Central memory CD4-positive, alpha-beta T cell (primary cell): ENCODE results near the gene SLC47A1.
"Not testable (repeated sequence)": the region's sequence is repeated elsewhere in the genome, so short reads cannot be mapped to it uniquely, and the experiment has no call there.

Experiments used
- DNase-seq: peaks from one replicate; pipeline ENCODE4 v3.0.0; 2022

SLC47A1 gene

DNA sequence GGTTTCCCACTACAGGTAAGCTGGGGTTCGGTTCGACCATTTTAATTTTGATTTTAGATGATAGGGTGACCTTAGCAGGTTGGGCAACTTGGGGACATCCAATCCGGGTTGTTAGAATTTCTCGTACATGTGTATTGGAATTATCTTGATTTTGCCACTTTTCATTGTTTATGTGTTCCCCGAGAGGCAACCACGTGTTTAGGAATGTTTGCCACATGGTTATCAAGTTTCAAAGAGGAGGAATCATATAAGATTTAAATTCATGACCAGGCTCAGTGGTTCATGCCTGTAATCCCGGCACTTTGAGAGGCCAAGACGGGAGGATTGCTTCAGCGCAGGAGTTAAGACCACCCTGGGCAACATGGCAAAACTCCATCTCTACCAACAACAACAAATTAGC is 10.0 kb upstream of the SLC47A1 start:
- DNase-seq, result no peak

- not testable (repeated sequence) for DNase-seq
Observed at GRCh38 chr17:19526950-19527349, 6.7 kb upstream of the SLC47A1 start.

- DNase-seq, result no peak
Observed at GRCh38 chr17:19531780-19532501, 1.7 kb upstream of the SLC47A1 start.

GRCh38 chr17:19533036-19533717 is 477 bp upstream of the SLC47A1 start:
- no peak for DNase-seq

- DNase-seq, result no peak
Observed at GRCh38 chr17:19534562-19535149, 1.0 kb downstream of the SLC47A1 start.

DNA sequence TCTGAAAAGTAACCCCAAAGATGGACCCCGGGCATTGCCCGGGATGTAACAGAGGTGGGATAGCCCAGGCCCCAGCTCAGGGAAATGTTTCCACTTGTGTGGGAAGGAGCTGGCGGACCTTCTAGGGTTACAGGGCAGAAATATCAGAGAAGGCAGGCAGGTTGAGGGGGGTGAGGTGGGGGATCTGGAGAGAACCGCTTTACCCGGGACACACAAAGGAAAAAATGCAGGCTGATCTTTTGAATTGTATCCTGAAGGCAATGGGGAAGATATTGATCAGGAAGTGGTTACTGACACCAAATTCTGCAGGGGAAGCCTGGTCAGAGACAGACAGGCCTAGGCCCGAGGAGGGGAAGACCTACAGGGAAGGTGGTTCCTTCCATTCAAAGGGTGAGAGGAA is 3.5 kb downstream of the SLC47A1 start:
- DNase-seq, result no peak

DNA sequence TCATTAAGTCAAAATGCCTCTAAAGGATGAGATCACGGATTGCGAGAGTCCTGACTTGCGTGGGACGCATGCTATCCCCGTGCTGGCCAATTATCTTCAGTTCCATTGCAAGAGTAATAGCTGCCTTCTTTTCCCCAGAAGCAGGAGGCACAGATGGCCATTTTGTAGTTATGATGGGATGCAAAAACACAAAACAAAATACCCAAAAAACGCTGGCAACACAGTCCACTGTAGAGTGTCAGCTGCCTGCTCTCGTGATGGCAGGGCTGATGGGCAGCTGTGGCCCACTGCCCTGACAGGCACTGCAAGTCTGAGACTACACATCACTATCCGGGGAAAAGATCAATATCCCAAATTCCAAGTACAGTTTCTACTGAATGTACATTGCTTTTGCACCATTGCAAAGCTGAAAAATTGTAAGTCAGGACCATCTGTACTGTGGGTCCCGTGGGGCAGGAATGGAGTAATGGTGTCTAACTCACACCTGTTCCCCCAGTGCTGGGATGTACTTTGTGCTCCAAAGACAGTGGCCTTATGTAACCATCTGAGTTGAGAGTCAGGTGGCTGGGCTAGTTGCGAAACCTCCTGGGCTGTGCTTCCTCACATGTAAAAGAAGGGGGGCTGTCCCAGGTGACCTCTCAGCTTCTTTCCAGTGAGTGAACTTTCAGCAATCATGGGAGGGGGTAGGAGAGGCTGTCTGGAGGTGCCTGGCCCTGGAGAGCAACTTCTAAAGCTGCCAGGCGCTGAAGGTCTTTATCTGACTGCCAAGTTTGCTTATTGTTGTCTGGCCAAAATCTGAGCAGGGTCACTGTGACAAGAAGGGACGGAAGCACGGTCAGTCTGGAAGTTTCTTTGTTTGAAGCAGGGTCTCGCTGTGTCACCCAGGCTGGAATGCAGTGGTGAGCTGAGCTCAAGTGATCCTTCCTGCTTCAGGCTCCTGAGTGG is 4.7 kb downstream of the SLC47A1 start:
- DNase-seq, result no peak

- DNase-seq, result no peak
Observed at GRCh38 chr17:19539040-19539399, 5.4 kb downstream of the SLC47A1 start.

DNA sequence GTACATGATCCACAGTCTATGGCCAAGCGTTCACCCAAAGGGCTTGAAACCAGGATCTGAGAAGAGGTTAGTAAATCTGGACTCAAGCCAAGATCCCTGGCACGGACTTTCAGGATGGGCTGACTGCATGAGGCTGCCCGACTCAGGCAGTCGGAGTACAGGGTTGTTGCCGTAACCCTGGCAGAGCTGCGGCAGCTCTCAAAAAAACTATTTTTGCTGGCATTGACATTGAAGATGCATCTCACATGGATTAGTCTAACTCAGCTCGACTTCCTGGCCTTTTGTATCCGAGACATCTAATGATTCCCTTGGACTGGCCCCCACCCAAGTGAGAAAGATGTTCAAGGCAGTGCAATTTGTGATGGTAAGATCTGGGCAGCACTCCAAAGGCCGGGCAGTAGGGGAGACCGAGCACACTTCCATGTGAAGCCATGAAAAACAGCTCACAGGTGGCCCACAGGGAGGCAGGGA is 6.2 kb downstream of the SLC47A1 start:
- no peak for DNase-seq

GRCh38 chr17:19540706-19541370 is 7.2 kb downstream of the SLC47A1 start:
- no peak for DNase-seq

- no peak for DNase-seq
Observed at GRCh38 chr17:19541445-19541844, 7.8 kb downstream of the SLC47A1 start.

GRCh38 chr17:19542247-19542646 is 8.6 kb downstream of the SLC47A1 start:
- no peak for DNase-seq

- DNase-seq, result no peak
Observed at GRCh38 chr17:19544366-19544765, 10.7 kb downstream of the SLC47A1 start.

GRCh38 chr17:19546289-19547065 is 12.8 kb downstream of the SLC47A1 start:
- no peak for DNase-seq

GRCh38 chr17:19549746-19550623 is 16.3 kb downstream of the SLC47A1 start:
- DNase-seq, result no peak

DNA sequence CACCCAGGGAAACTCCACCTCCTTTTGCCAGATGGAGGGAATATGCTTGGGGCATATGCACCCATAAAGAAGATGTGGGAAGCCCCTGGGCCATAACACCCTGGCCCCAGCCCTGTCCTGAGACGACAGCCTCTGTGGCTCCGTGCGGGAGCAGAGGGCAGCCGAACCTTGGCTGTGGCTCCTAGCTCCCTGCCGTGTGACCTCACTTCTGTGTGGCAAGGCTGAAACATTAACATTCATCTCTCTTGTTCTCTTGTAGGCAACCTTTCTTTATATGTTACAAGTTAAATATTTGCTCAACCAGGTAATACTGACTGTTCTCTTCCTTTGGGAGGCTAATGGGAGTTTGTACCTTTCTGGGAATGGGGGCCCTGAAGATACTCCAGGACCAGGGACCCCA is 17.5 kb downstream of the SLC47A1 start:
- DNase-seq, result no peak

DNA sequence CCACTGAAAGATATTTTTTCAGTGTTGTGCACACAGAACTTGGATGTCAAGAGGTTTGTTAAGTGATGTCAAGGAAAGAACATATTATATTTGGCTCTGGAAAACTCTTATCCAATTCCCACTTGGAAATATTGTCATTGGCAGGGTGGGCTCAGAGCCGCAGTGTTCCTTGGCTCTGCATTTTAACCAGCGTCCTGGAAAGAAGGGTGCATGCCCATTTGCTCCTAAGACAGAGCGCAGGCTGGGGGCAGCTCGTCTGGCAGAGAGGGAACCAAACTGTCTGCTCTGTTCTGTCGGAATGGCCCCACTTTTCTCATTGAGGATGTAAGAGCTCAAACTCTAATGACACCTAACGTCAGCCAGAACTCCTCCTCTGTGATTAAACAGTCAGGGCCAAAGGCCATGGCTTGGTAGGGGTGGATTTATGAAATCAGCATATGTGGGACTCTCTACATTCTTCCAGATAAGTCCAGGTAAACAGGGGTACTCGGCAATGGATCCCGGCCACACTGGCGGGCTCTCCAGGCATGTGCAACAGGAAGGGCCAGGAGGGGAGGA is 18.0 kb downstream of the SLC47A1 start:
- DNase-seq, result no peak

GRCh38 chr17:19553036-19553435 is 19.4 kb downstream of the SLC47A1 start:
- DNase-seq, result no peak

DNA sequence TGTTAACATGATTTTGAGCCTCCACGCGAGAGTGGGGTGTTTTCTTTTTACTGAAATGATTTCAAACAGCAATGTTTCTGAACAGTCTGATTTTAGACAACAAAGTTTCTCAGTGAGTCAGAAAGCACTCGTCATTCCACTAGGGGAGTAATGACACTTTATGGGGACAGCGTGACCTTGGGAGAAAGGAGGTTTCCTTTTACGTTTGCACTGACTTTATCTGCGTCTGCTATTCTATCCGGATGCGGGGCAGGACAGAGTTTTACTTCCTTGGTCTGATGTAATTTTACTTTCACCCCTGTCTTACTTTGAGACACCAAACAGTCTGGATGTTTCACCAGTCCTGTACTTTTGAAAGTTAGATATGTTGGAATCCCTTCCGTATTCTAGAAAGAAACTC is 20.7 kb downstream of the SLC47A1 start:
- no peak for DNase-seq

- no peak for DNase-seq
Observed at GRCh38 chr17:19555746-19556145, 22.1 kb downstream of the SLC47A1 start.
